ENCODE data around the gene LRRTM3.

Gene LRRTM3

GRCh38 chr10:66880826-66881225, 45.0 kb upstream of the LRRTM3 start:
- no peaks in the 10 kb centered on the region for H3K36me3 ChIP-seq (ENCODE audit: insufficient read depth, low read length)
- no peak overlapping the region for H3K9ac ChIP-seq (ENCODE audit: low read depth, low read length)
- no peak overlapping the region for H2AFZ ChIP-seq (ENCODE audit: low read depth, low read length)
- no peak overlapping the region for H3K4me2 ChIP-seq (ENCODE audit: insufficient read depth, low read length)
- TF ChIP-seq EZH2 (IDR thresholded peaks at IDR 0.05; ENCODE audit: borderline replicate concordance, low read depth, low read length, severe bottlenecking): no peak
- TF ChIP-seq CTCF (IDR thresholded peaks at IDR 0.05; ENCODE audit: borderline replicate concordance, extremely low read depth, low read length, poor library complexity, severe bottlenecking): no peak
- H3K4me1 ChIP-seq (ENCODE audit: insufficient read depth, low read length): no peaks in the 10 kb centered on the region
- H3K79me2 ChIP-seq (ENCODE audit: insufficient read depth, low read length): no peaks in the 10 kb centered on the region
- ATAC-seq (ENCODE audit: insufficient read depth, low read depth): no peak
- H3K27ac ChIP-seq (ENCODE audit: low read length): no peak overlapping the region
- no peaks in the 10 kb centered on the region for H4K20me1 ChIP-seq (ENCODE audit: insufficient read depth, low read length)
- H3K9me3 ChIP-seq (ENCODE audit: insufficient read depth, low read length, severe bottlenecking): no peaks in the 10 kb centered on the region
- DNase-seq: no peak
- H3K27me3 ChIP-seq (ENCODE audit: insufficient read depth, low read length, poor library complexity): no peaks in the 10 kb centered on the region
- no peak overlapping the region for H3K4me3 ChIP-seq (ENCODE audit: low read depth in 1 of 2, low read length in 2 of 2)

DNA sequence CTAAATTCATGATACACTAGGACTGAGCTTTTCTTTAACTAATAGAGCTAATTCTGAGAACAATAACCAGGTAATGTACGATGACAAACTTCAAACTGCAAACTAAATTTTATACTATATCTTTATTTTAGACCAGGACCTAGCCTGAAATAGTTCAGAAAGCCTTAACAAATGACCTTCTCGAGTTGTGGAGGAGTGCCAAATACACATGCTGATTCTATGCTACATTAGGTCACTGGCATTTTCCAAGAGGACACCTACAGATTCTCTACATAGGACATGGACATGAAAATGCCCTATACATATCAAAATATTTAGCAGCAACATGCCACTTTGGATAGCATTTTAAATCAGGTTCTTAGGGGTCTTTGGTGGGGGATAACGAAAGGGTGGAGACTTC, 44.0 kb upstream of the LRRTM3 start:
- Histone ChIP-seq H3K9ac (ENCODE audit: low read depth, low read length) (no peak overlapping the region), H3K79me2 (ENCODE audit: insufficient read depth, low read length) (no peaks in the 10 kb centered on the region), H3K4me3 (ENCODE audit: low read depth in 1 of 2, low read length in 2 of 2) (no peak overlapping the region), H2AFZ (ENCODE audit: low read depth, low read length) (no peak overlapping the region), H3K27me3 (ENCODE audit: insufficient read depth, low read length, poor library complexity) (no peaks in the 10 kb centered on the region), H3K9me3 (ENCODE audit: insufficient read depth, low read length, severe bottlenecking) (no peaks in the 10 kb centered on the region), H3K27ac (ENCODE audit: low read length) (no peak overlapping the region), H3K4me1 (ENCODE audit: insufficient read depth, low read length) (no peaks in the 10 kb centered on the region), H4K20me1 (ENCODE audit: insufficient read depth, low read length) (no peaks in the 10 kb centered on the region), H3K4me2 (ENCODE audit: insufficient read depth, low read length) (no peak overlapping the region), H3K36me3 (ENCODE audit: insufficient read depth, low read length) (no peaks in the 10 kb centered on the region)
- no peak for ATAC-seq (ENCODE audit: insufficient read depth, low read depth)
- no peak for DNase-seq
- no peak for TF ChIP-seq EZH2 (IDR thresholded peaks at IDR 0.05; ENCODE audit: borderline replicate concordance, low read depth, low read length, severe bottlenecking)
- no peak for TF ChIP-seq CTCF (IDR thresholded peaks at IDR 0.05; ENCODE audit: borderline replicate concordance, extremely low read depth, low read length, poor library complexity, severe bottlenecking)

DNA sequence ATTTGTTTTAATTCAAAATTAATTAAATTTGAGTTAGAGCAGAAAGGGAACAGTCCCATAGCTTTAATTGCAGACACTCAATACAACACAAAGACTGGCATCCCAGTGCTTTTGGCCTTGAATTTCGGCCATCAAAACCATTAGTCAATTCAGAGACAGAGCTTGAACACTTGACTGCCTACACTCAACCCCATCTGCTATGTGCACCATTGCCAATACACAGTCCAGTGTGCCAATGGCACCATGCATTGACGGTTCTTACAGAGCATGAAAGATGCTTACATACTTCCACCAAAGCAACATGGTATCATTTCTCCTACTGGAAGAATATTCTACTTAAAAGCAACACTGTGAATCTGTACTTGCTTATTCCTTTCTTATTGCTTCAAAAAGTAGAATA, 43.6 kb upstream of the LRRTM3 start:
- H3K27ac ChIP-seq (ENCODE audit: low read length): no peak overlapping the region
- DNase-seq: no peak
- H3K9me3 ChIP-seq (ENCODE audit: insufficient read depth, low read length, severe bottlenecking): no peaks in the 10 kb centered on the region
- H3K4me2 ChIP-seq (ENCODE audit: insufficient read depth, low read length): no peak overlapping the region
- H4K20me1 ChIP-seq (ENCODE audit: insufficient read depth, low read length): no peaks in the 10 kb centered on the region
- TF ChIP-seq CTCF (IDR thresholded peaks at IDR 0.05; ENCODE audit: borderline replicate concordance, extremely low read depth, low read length, poor library complexity, severe bottlenecking) (no peak), EZH2 (IDR thresholded peaks at IDR 0.05; ENCODE audit: borderline replicate concordance, low read depth, low read length, severe bottlenecking) (no peak)
- H3K4me1 ChIP-seq (ENCODE audit: insufficient read depth, low read length): no peaks in the 10 kb centered on the region
- H3K79me2 ChIP-seq (ENCODE audit: insufficient read depth, low read length): no peaks in the 10 kb centered on the region
- no peak overlapping the region for H3K4me3 ChIP-seq (ENCODE audit: low read depth in 1 of 2, low read length in 2 of 2)
- no peak overlapping the region for H2AFZ ChIP-seq (ENCODE audit: low read depth, low read length)
- no peak for ATAC-seq (ENCODE audit: insufficient read depth, low read depth)
- no peaks in the 10 kb centered on the region for H3K27me3 ChIP-seq (ENCODE audit: insufficient read depth, low read length, poor library complexity)
- no peaks in the 10 kb centered on the region for H3K36me3 ChIP-seq (ENCODE audit: insufficient read depth, low read length)
- H3K9ac ChIP-seq (ENCODE audit: low read depth, low read length): no peak overlapping the region

- Histone ChIP-seq H3K4me1 (ENCODE audit: insufficient read depth, low read length) (no peaks in the 10 kb centered on the region), H3K36me3 (ENCODE audit: insufficient read depth, low read length) (no peaks in the 10 kb centered on the region), H3K79me2 (ENCODE audit: insufficient read depth, low read length) (no peaks in the 10 kb centered on the region), H3K27me3 (ENCODE audit: insufficient read depth, low read length, poor library complexity) (no peaks in the 10 kb centered on the region), H3K27ac (ENCODE audit: low read length) (no peak overlapping the region), H3K9ac (ENCODE audit: low read depth, low read length) (no peak overlapping the region), H3K4me2 (ENCODE audit: insufficient read depth, low read length) (no peak overlapping the region), H3K9me3 (ENCODE audit: insufficient read depth, low read length, severe bottlenecking) (no peaks in the 10 kb centered on the region), H4K20me1 (ENCODE audit: insufficient read depth, low read length) (no peaks in the 10 kb centered on the region), H3K4me3 (ENCODE audit: low read depth in 1 of 2, low read length in 2 of 2) (no peak overlapping the region), H2AFZ (ENCODE audit: low read depth, low read length) (no peak overlapping the region)
- ATAC-seq (ENCODE audit: insufficient read depth, low read depth) (no peak), DNase-seq (no peak)
- TF ChIP-seq CTCF (IDR thresholded peaks at IDR 0.05; ENCODE audit: borderline replicate concordance, extremely low read depth, low read length, poor library complexity, severe bottlenecking) (no peak), EZH2 (IDR thresholded peaks at IDR 0.05; ENCODE audit: borderline replicate concordance, low read depth, low read length, severe bottlenecking) (no peak)
Measured at GRCh38 chr10:66886848-66887247, 39.0 kb upstream of the LRRTM3 start.

Data from DND-41 (cell line).